Suprapubic skin (tissue), 4 donors: ENCODE results near the gene CFAP90.

ENCODE experiments used
- POLR2A ChIP-seq, 2 donors: fragments of 450-650 bp; IDR thresholded peaks; one replicate each; pipeline ENCODE4 v1.6.1; 2017; ENCODE audit warnings: antibody characterized with exemption in 2 of 2, mild to moderate bottlenecking in 2 of 2, moderate library complexity in 2 of 2
- POLR2AphosphoS5 ChIP-seq, 3 donors: sonication (generic); formaldehyde crosslinking; IDR thresholded peaks; one replicate each; pipeline ENCODE4 v1.6.1; 2017; ENCODE audit warnings: antibody characterized with exemption in 3 of 3
- TF ChIP-seq, protein P1 (sequence below), 2 donors: fragments of 200-600 bp in 1 of 2; fragments of 450-650 bp in 1 of 2; sonication (generic) in 1 of 2; IDR thresholded peaks; one replicate each; pipeline ENCODE4 v1.5.1; 2016 to 2019; ENCODE audit warnings: antibody characterized with exemption in 2 of 2, mild to moderate bottlenecking in 1 of 2, moderate library complexity in 1 of 2

DNA sequence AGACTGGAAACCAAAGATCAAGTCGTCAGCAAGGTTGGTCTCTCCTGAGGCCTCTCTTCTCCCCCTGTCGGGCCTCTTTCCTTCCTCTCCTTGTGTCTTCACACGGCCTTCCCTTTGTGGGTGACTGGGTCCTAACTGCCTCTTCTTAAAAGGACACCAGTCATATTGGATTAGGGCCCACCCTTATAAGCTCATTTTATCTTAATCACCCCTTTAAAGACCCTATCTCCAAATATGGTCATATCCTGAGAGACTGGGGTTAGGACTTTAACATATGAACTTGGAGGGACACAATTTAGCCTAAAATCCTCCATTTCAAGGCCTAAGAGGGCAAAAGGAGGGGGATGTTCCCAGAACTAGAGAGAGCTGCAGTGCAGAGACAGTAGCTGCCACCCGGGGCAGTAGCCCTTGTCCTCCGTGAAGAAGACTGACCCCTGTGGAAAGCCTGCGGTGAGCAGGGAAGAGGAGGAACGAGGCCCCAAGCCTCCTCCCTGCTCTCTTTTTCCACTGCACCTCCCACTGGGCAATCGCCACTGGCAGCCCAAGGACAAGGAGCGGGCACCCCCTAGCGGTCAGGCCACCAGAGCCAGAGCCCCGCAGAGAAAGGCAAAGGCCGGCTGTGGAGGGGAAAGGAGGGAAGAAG is 34.9 kb downstream of the CFAP90 start:
- no peak for TF ChIP-seq POLR2AphosphoS5 (IDR thresholded peaks at IDR 0.05)
- TF ChIP-seq POLR2A (IDR thresholded peaks at IDR 0.05) = no peak
- TF ChIP-seq, protein P1, sequence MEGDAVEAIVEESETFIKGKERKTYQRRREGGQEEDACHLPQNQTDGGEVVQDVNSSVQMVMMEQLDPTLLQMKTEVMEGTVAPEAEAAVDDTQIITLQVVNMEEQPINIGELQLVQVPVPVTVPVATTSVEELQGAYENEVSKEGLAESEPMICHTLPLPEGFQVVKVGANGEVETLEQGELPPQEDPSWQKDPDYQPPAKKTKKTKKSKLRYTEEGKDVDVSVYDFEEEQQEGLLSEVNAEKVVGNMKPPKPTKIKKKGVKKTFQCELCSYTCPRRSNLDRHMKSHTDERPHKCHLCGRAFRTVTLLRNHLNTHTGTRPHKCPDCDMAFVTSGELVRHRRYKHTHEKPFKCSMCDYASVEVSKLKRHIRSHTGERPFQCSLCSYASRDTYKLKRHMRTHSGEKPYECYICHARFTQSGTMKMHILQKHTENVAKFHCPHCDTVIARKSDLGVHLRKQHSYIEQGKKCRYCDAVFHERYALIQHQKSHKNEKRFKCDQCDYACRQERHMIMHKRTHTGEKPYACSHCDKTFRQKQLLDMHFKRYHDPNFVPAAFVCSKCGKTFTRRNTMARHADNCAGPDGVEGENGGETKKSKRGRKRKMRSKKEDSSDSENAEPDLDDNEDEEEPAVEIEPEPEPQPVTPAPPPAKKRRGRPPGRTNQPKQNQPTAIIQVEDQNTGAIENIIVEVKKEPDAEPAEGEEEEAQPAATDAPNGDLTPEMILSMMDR (IDR thresholded peaks at IDR 0.05) = peak; percentile 41 to 85
